Measurements from ENCODE around the gene ZNF41.
"Not testable (repeated sequence)": the region's sequence is repeated elsewhere in the genome, so short reads cannot be mapped to it uniquely, and the experiment has no call there.

Gene ZNF41

GRCh38 chrX:47482512-47483305 lies at the start of gene ZNF41:
TSS of gene ZNF41 (minus strand) at chrX:47483222. CDS start at chrX:47467481, 15,741 bp downstream.
- DNase-seq = peak; percentile 69

GRCh38 chrX:47530049-47530448 lies 47.0 kb upstream of the ZNF41 start:
- DNase-seq = no peak

GRCh38 chrX:47529548-47529947 lies 46.5 kb upstream of the ZNF41 start:
- DNase-seq = no peak

- no peak for DNase-seq
Observed at GRCh38 chrX:47523713-47524166, 40.7 kb upstream of the ZNF41 start.

- peak; percentile 81 for DNase-seq
Observed at GRCh38 chrX:47523297-47523696, 40.3 kb upstream of the ZNF41 start.

GRCh38 chrX:47518144-47518543 lies 35.1 kb upstream of the ZNF41 start:
- DNase-seq = no peak

GRCh38 chrX:47515941-47516665 lies 33.1 kb upstream of the ZNF41 start:
- no peak for DNase-seq

GRCh38 chrX:47514533-47515235 lies 31.7 kb upstream of the ZNF41 start:
- DNase-seq = no peak

- peak; percentile 25 for DNase-seq
Observed at GRCh38 chrX:47513034-47513965, 30.3 kb upstream of the ZNF41 start.

- DNase-seq = not testable (repeated sequence)
Observed at GRCh38 chrX:47512383-47512782, 29.4 kb upstream of the ZNF41 start.

- DNase-seq = no peak
Observed at GRCh38 chrX:47507153-47507867, 24.3 kb upstream of the ZNF41 start.

- DNase-seq = no peak
Observed at GRCh38 chrX:47503151-47503550, 20.1 kb upstream of the ZNF41 start.

GRCh38 chrX:47502316-47503125 lies 19.5 kb upstream of the ZNF41 start:
- DNase-seq = no peak

GRCh38 chrX:47501226-47502074 lies 18.4 kb upstream of the ZNF41 start:
- DNase-seq = no peak

- no peak for DNase-seq
Observed at GRCh38 chrX:47500554-47500953, 17.5 kb upstream of the ZNF41 start.

- DNase-seq = no peak
Observed at GRCh38 chrX:47499293-47499692, 16.3 kb upstream of the ZNF41 start.

GRCh38 chrX:47498411-47498810 lies 15.4 kb upstream of the ZNF41 start:
- DNase-seq = no peak

- DNase-seq = no peak
Observed at GRCh38 chrX:47497271-47497888, 14.4 kb upstream of the ZNF41 start.

- DNase-seq = not testable (repeated sequence)
Observed at GRCh38 chrX:47492133-47492532, 9.1 kb upstream of the ZNF41 start.

Measured in activated CD8-positive, alpha-beta memory T cell treated with anti-CD3 and anti-CD28 coated beads, Interleukin-2, amount 50 U/mL, for 4 hours (primary cell).